ENCODE data around the gene PNRC1.

GRCh38 chr6:89048288-89048923 is 32.1 kb upstream of the PNRC1 start:
- TF ChIP-seq POLR2A (IDR thresholded peaks at IDR 0.05), result no peak
- TF ChIP-seq, protein P1, sequence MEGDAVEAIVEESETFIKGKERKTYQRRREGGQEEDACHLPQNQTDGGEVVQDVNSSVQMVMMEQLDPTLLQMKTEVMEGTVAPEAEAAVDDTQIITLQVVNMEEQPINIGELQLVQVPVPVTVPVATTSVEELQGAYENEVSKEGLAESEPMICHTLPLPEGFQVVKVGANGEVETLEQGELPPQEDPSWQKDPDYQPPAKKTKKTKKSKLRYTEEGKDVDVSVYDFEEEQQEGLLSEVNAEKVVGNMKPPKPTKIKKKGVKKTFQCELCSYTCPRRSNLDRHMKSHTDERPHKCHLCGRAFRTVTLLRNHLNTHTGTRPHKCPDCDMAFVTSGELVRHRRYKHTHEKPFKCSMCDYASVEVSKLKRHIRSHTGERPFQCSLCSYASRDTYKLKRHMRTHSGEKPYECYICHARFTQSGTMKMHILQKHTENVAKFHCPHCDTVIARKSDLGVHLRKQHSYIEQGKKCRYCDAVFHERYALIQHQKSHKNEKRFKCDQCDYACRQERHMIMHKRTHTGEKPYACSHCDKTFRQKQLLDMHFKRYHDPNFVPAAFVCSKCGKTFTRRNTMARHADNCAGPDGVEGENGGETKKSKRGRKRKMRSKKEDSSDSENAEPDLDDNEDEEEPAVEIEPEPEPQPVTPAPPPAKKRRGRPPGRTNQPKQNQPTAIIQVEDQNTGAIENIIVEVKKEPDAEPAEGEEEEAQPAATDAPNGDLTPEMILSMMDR (IDR thresholded peaks at IDR 0.05 in 8 of 11, conservative IDR thresholded peaks at IDR 0.05 in 3 of 11), result no peak
- TF ChIP-seq POLR2AphosphoS5 (IDR thresholded peaks at IDR 0.05), result no peak
